ENCODE measurements around the gene NSUN5.
"Not testable (repeated sequence)": the region's sequence is repeated elsewhere in the genome, so short reads cannot be mapped to it uniquely, and the experiment has no call there.

NSUN5 gene

GRCh38 chr7:73266719-73267368 lies 41.8 kb downstream of the NSUN5 start:
- not testable (repeated sequence) for DNase-seq

GRCh38 chr7:73262416-73262815 lies 46.2 kb downstream of the NSUN5 start:
- DNase-seq, result not testable (repeated sequence)
